Activated T-helper 1 cell treated with anti-CD3 and anti-CD28 coated beads, Interleukin-12 subunit alpha, Interleukin-12 subunit beta, Interleukin-2, Interleukin-4 antibody, amounts not matched to agents 30 ng/mL and 10 ng/mL and 1 ng/mL, durations not matched to agents 14 hours and 24 hours and 36 hours (primary cell): Measurements from ENCODE around the gene KRT34. TPM values are rescaled to one million over a fixed set of nuclear protein-coding genes. Genes with fewer than 3 reads are reported as not detected.

Experiments
- DNase-seq: peaks from one replicate; pipeline ENCODE4 v3.0.0; 2021; ENCODE audit warnings: low spot score
- H3K27ac Mint-ChIP-seq: one replicate; pipeline ENCODE4 v1.8.0; 2021; ENCODE audit warnings: mild to moderate bottlenecking, mixed read lengths
- H3K27me3 Mint-ChIP-seq: one replicate; pipeline ENCODE4 v1.8.0; 2022; ENCODE audit warnings: mild to moderate bottlenecking, moderate library complexity, mixed read lengths; ENCODE audit not compliant: insufficient read depth
- H3K36me3 Mint-ChIP-seq: one replicate; pipeline ENCODE4 v1.8.0; 2021; ENCODE audit warnings: low read depth, mixed read lengths
- H3K4me1 Mint-ChIP-seq: one replicate; pipeline ENCODE4 v1.8.0; 2021; ENCODE audit warnings: low read depth, mixed read lengths
- H3K4me3 Mint-ChIP-seq: one replicate; pipeline ENCODE4 v1.8.0; 2021; ENCODE audit warnings: mild to moderate bottlenecking, moderate library complexity, mixed read lengths
- H3K9me3 Mint-ChIP-seq: one replicate; pipeline ENCODE4 v1.8.0; 2021; ENCODE audit warnings: mixed read lengths
- intact Hi-C: fragments of 100-400 bp; cut with micrococcal nuclease; formaldehyde crosslinking; loops from one replicate; pipeline ENCODE4 v1.15.1; 2024
- total RNA-seq: library from RNA; stranded (reverse); gene quantifications from 2 replicates; pipeline ENCODE4 v1.2.3, GENCODE V29; 2022

KRT34 gene
- total RNA-seq, 1 donor from 2014 or later = not detected

DNA sequence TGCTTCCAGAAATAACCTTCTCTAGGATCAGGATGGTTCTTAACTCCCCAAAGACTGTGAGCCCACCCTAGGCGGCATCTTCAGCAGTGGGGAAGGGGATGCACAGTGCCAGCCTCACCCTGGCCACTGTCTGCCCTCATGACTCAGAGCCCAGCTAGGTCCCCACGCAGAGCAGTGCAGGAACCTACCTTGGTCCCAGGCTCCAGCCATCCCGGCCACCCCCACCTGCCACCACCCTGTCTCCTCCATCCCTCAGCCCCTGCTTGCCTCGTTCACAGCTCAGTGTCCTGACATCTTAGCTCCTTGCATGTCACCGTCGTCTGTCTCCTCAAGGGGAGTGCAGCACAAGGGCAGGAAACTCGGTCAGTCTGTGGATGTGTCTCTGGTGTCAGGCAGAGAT is 50.5 kb downstream of the KRT34 start:
- no peaks in the 10 kb centered on the region for H3K36me3 Mint-ChIP-seq
- intact Hi-C loops = loop anchor here (10.0 kb wide), 1 partner anchor 707 kb away; no protein-coding TSS in a partner anchor
- DNase-seq = no peak
- no peak overlapping the region for H3K27ac Mint-ChIP-seq
- H3K9me3 Mint-ChIP-seq = no peaks in the 10 kb centered on the region
- peaks cover 9% of the 10 kb centered on the region for H3K27me3 Mint-ChIP-seq
- no peaks in the 10 kb centered on the region for H3K4me1 Mint-ChIP-seq
- no peak overlapping the region for H3K4me3 Mint-ChIP-seq

DNA sequence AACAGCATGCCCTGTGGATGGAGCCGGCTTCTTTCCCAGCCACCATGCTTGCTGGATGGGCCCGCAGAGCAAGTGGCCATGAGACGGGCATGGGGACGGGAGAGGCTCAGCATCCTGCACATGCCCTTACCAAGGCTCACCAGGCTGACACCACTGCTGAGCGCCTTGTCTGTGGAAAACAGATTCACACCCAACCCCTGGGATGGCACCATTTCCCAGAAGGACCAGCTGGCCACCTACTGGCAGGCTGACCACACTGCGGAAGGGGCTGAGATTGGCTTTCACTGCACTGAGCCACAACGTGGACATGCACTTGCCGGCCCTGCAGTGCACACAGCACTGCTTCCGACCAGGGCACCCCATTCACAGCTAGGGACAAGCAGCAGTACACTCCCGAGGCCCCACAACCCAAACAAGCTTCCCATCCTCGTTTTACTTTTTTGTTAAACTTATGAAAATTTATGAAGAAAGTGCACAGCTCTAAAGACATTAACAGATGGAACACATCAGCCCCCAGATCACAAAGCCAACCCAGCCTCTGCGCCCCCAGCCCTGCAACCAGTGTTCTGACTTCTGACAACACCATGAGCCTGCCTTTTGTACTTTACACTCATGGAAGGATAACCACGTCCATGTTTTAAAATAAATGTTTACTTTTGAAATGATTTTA is 52.7 kb downstream of the KRT34 start:
- intact Hi-C loops = no loop called here
- no peak for DNase-seq
- Mint-ChIP-seq H3K9me3 (no peaks in the 10 kb centered on the region), H3K4me1 (no peaks in the 10 kb centered on the region), H3K27ac (no peak overlapping the region), H3K4me3 (no peak overlapping the region), H3K27me3 (peaks cover 5% of the 10 kb centered on the region), H3K36me3 (no peaks in the 10 kb centered on the region)

DNA sequence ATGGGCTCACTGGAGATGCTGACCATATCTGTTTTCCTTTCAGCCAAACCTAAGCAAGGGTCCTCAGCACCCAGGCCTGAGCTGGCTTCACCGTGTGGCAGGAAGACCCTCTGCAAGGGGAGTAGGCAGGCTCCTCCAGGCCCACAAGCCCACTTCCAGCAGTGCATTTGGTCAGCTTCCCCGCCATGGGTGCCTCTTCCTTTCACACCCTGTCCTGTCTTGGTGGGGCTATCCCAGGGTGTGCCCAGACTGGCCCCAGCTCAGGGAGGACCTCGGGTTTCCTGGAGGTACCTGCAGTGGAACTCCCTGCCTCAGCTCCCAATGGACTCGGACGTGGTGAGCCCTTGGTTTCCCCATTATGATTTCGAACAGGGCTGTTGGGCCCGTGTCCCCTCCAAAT is 53.9 kb downstream of the KRT34 start:
- Mint-ChIP-seq H3K36me3 (no peaks in the 10 kb centered on the region), H3K9me3 (no peaks in the 10 kb centered on the region), H3K4me3 (no peak overlapping the region), H3K4me1 (no peaks in the 10 kb centered on the region), H3K27ac (no peak overlapping the region), H3K27me3 (peaks cover 5% of the 10 kb centered on the region)
- intact Hi-C loops = no loop called here
- DNase-seq = no peak

Other genes starting within 250 kb of the KRT34 start
- gene KRTAP4-6, start 241.8 kb downstream of the KRT34 start, total RNA-seq = not detected in 2 replicates
- gene KRTAP4-5, start 232.5 kb downstream of the KRT34 start, total RNA-seq = not detected in 2 replicates
- not detected in 2 replicates for gene KRTAP4-4, start 221.6 kb downstream of the KRT34 start, total RNA-seq
- not detected in 2 replicates for gene KRTAP4-3, start 214.1 kb downstream of the KRT34 start, total RNA-seq
- gene KRTAP4-2, start 204.1 kb downstream of the KRT34 start, total RNA-seq = not detected in 2 replicates
- gene KRTAP4-1, start 197.4 kb downstream of the KRT34 start, total RNA-seq = not detected in 2 replicates
- not detected in 2 replicates for gene KRTAP9-1, start 192.4 kb downstream of the KRT34 start, total RNA-seq
- not detected in 2 replicates for gene KRTAP9-2, start 155.7 kb downstream of the KRT34 start, total RNA-seq
- not detected in 2 replicates for gene KRTAP9-3, start 149.9 kb downstream of the KRT34 start, total RNA-seq
- gene KRTAP9-8, start 144.3 kb downstream of the KRT34 start, total RNA-seq = not detected in 2 replicates
- not detected in 2 replicates for gene KRTAP9-4, start 132.6 kb downstream of the KRT34 start, total RNA-seq
- gene KRTAP9-9, start 126.9 kb downstream of the KRT34 start, total RNA-seq = not detected in 2 replicates
- gene KRTAP9-6, start 116.9 kb downstream of the KRT34 start, total RNA-seq = not detected in 2 replicates
- not detected in 2 replicates for gene KRTAP9-7, start 106.6 kb downstream of the KRT34 start, total RNA-seq
- not detected in 2 replicates for gene KRTAP29-1, start 79.5 kb downstream of the KRT34 start, total RNA-seq
- gene KRTAP16-1, start 73.0 kb downstream of the KRT34 start, total RNA-seq = not detected in 2 replicates
- not detected in 2 replicates for gene KRTAP17-1, start 66.6 kb downstream of the KRT34 start, total RNA-seq
- gene KRT33A, start 31.5 kb downstream of the KRT34 start, total RNA-seq = not detected in 2 replicates
- not detected in 2 replicates for gene KRT33B, start 12.5 kb downstream of the KRT34 start, total RNA-seq
- not detected in 2 replicates for gene KRT31, start 15.3 kb upstream of the KRT34 start, total RNA-seq
- gene KRT37, start 42.3 kb upstream of the KRT34 start, total RNA-seq = not detected in 2 replicates
- gene KRT38, start 58.7 kb upstream of the KRT34 start, total RNA-seq = not detected in 2 replicates
- not detected in 2 replicates for gene KRT32, start 85.1 kb upstream of the KRT34 start, total RNA-seq
- gene KRT35, start 98.8 kb upstream of the KRT34 start, total RNA-seq = not detected in 2 replicates
- not detected in 2 replicates for gene KRT36, start 107.6 kb upstream of the KRT34 start, total RNA-seq
- not detected in 2 replicates for gene KRT13, start 123.3 kb upstream of the KRT34 start, total RNA-seq
- not detected in 2 replicates for gene KRT15, start 136.6 kb upstream of the KRT34 start, total RNA-seq
- not detected in 2 replicates for gene KRT19, start 146.0 kb upstream of the KRT34 start, total RNA-seq
- not detected in 2 replicates for gene KRT9, start 189.8 kb upstream of the KRT34 start, total RNA-seq
- gene KRT14, start 204.6 kb upstream of the KRT34 start, total RNA-seq = not detected in 2 replicates
- gene KRT16, start 230.5 kb upstream of the KRT34 start, total RNA-seq = not detected in 2 replicates
- gene KRT17, start 242.3 kb upstream of the KRT34 start, total RNA-seq = 0.24 TPM in 1 of 2 replicates, not detected in the other